ENCODE measurements around the gene DLG2.

Gene DLG2

GRCh38 chr11:85472953-85473352, 154.2 kb downstream of the DLG2 start:
- no peaks in the 10 kb centered on the region for H3K36me3 ChIP-seq (ENCODE audit: control insufficient read depth in 1 of 2, insufficient read depth in 2 of 2, low read depth in 1 of 2, low read length in 2 of 2)
- H3K27me3 ChIP-seq (ENCODE audit: control insufficient read depth in 1 of 2, insufficient read depth in 1 of 2, low read length in 2 of 2): no peaks in the 10 kb centered on the region
- H3K4me1 ChIP-seq (ENCODE audit: control insufficient read depth, insufficient read depth, low read depth, low read length): no peaks in the 10 kb centered on the region
- no peak overlapping the region for H2BK15ac ChIP-seq (ENCODE audit: low read depth, poor library complexity, severe bottlenecking)
- no peak overlapping the region for H3K9ac ChIP-seq (ENCODE audit: low read length)
- H3K79me1 ChIP-seq (replicated peaks; ENCODE audit: low read length, poor library complexity, severe bottlenecking): no peaks in the 10 kb centered on the region
- no peak overlapping the region for H3K18ac ChIP-seq (ENCODE audit: low read depth in 1 of 2, low read length in 2 of 2)
- peak overlapping the region; percentile 61 for H4K91ac ChIP-seq (ENCODE audit: low read length)
- no peak overlapping the region for H2AK5ac ChIP-seq (ENCODE audit: low read length, severe bottlenecking)
- no peak overlapping the region for H2AFZ ChIP-seq (ENCODE audit: low read depth, low read length)
- no peak overlapping the region for H3K23ac ChIP-seq (ENCODE audit: low read length in 2 of 2)
- no peak overlapping the region for H4K8ac ChIP-seq (ENCODE audit: low read length)
- no peak overlapping the region for H2BK12ac ChIP-seq (ENCODE audit: low read length in 2 of 2)
- 92% methylated on average over 6 of the region's 6 CpGs for WGBS
- peaks cover 33% of the 10 kb centered on the region for H3K9me3 ChIP-seq (ENCODE audit: control insufficient read depth, low read length)
- H3K14ac ChIP-seq (ENCODE audit: low read length in 2 of 2): no peak overlapping the region
- H3K4me3 ChIP-seq (ENCODE audit: insufficient read depth in 1 of 2, low read depth in 1 of 2, low read length in 2 of 2): no peak overlapping the region
- H2BK5ac ChIP-seq (ENCODE audit: low read depth, low read length, poor library complexity, severe bottlenecking): no peak overlapping the region
- no peak for DNase-seq
- no peak overlapping the region for H3K4ac ChIP-seq (ENCODE audit: low read depth in 1 of 2, low read length in 2 of 2)
- no peak overlapping the region for H3K27ac ChIP-seq (ENCODE audit: low read length, poor library complexity, severe bottlenecking)
- H2BK120ac ChIP-seq (ENCODE audit: low read depth, low read length): no peak overlapping the region
- H3K4me2 ChIP-seq (ENCODE audit: low read length, poor library complexity, severe bottlenecking): no peak overlapping the region

- Histone ChIP-seq H3K27ac (ENCODE audit: low read length, poor library complexity, severe bottlenecking) (no peak overlapping the region), H3K23ac (ENCODE audit: low read length in 2 of 2) (no peak overlapping the region), H3K9ac (ENCODE audit: low read length) (no peak overlapping the region), H2BK120ac (ENCODE audit: low read depth, low read length) (no peak overlapping the region), H3K79me1 (replicated peaks; ENCODE audit: low read length, poor library complexity, severe bottlenecking) (no peaks in the 10 kb centered on the region), H2AK5ac (ENCODE audit: low read length, severe bottlenecking) (no peak overlapping the region), H3K4me2 (ENCODE audit: low read length, poor library complexity, severe bottlenecking) (no peak overlapping the region), H2BK5ac (ENCODE audit: low read depth, low read length, poor library complexity, severe bottlenecking) (no peak overlapping the region), H2BK12ac (ENCODE audit: low read length in 2 of 2) (no peak overlapping the region), H4K91ac (ENCODE audit: low read length) (no peak overlapping the region), H3K9me3 (ENCODE audit: control insufficient read depth, low read length) (peaks cover 17% of the 10 kb centered on the region), H3K18ac (ENCODE audit: low read depth in 1 of 2, low read length in 2 of 2) (no peak overlapping the region), H3K4ac (ENCODE audit: low read depth in 1 of 2, low read length in 2 of 2) (no peak overlapping the region), H3K14ac (ENCODE audit: low read length in 2 of 2) (no peak overlapping the region), H2AFZ (ENCODE audit: low read depth, low read length) (no peak overlapping the region), H3K36me3 (ENCODE audit: control insufficient read depth in 1 of 2, insufficient read depth in 2 of 2, low read depth in 1 of 2, low read length in 2 of 2) (no peaks in the 10 kb centered on the region), H3K4me1 (ENCODE audit: control insufficient read depth, insufficient read depth, low read depth, low read length) (no peaks in the 10 kb centered on the region), H2BK15ac (ENCODE audit: low read depth, poor library complexity, severe bottlenecking) (no peak overlapping the region), H3K4me3 (ENCODE audit: insufficient read depth in 1 of 2, low read depth in 1 of 2, low read length in 2 of 2) (no peak overlapping the region), H3K27me3 (ENCODE audit: control insufficient read depth in 1 of 2, insufficient read depth in 1 of 2, low read length in 2 of 2) (no peaks in the 10 kb centered on the region), H4K8ac (ENCODE audit: low read length) (no peak overlapping the region)
- 100% methylated on average over 1 of the region's 2 CpGs for WGBS
- no peak for DNase-seq
Observed at GRCh38 chr11:85464283-85464682, 162.9 kb downstream of the DLG2 start.

DNA sequence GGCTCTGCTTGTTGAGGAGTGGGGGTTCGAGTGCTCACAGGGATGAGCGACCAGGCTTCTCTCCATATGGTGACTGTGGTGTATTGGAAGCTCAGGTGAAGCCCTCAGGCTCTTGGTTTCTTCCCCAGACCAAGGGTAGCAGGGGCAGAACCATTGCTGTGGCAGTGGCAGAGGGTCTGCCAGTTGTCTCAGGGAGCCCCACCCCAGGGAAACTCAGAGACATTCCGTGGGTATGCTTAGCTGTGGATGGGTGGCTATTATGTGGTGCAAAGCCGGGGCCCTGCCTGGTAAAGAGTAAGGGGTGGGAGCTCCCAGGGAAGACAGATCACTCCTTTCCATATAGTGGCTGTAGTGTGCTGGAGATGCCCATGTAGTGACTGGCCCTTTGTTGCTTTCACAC, 167.8 kb downstream of the DLG2 start:
- H2BK5ac ChIP-seq (ENCODE audit: low read depth, low read length, poor library complexity, severe bottlenecking): no peak overlapping the region
- no peak overlapping the region for H3K4ac ChIP-seq (ENCODE audit: low read depth in 1 of 2, low read length in 2 of 2)
- no peaks in the 10 kb centered on the region for H3K79me1 ChIP-seq (replicated peaks; ENCODE audit: low read length, poor library complexity, severe bottlenecking)
- WGBS: 48% methylated on average over 4 of the region's 4 CpGs
- no peak overlapping the region for H4K8ac ChIP-seq (ENCODE audit: low read length)
- H3K4me2 ChIP-seq (ENCODE audit: low read length, poor library complexity, severe bottlenecking): no peak overlapping the region
- no peak overlapping the region for H3K27ac ChIP-seq (ENCODE audit: low read length, poor library complexity, severe bottlenecking)
- no peak for DNase-seq
- H2BK15ac ChIP-seq (ENCODE audit: low read depth, poor library complexity, severe bottlenecking): no peak overlapping the region
- H2BK12ac ChIP-seq (ENCODE audit: low read length in 2 of 2): no peak overlapping the region
- peaks cover 35% of the 10 kb centered on the region for H3K9me3 ChIP-seq (ENCODE audit: control insufficient read depth, low read length)
- H2AFZ ChIP-seq (ENCODE audit: low read depth, low read length): no peak overlapping the region
- no peak overlapping the region for H4K91ac ChIP-seq (ENCODE audit: low read length)
- no peak overlapping the region for H3K4me3 ChIP-seq (ENCODE audit: insufficient read depth in 1 of 2, low read depth in 1 of 2, low read length in 2 of 2)
- no peak overlapping the region for H3K14ac ChIP-seq (ENCODE audit: low read length in 2 of 2)
- no peak overlapping the region for H2BK120ac ChIP-seq (ENCODE audit: low read depth, low read length)
- H3K18ac ChIP-seq (ENCODE audit: low read depth in 1 of 2, low read length in 2 of 2): no peak overlapping the region
- no peak overlapping the region for H3K23ac ChIP-seq (ENCODE audit: low read length in 2 of 2)
- no peaks in the 10 kb centered on the region for H3K4me1 ChIP-seq (ENCODE audit: control insufficient read depth, insufficient read depth, low read depth, low read length)
- no peaks in the 10 kb centered on the region for H3K27me3 ChIP-seq (ENCODE audit: control insufficient read depth in 1 of 2, insufficient read depth in 1 of 2, low read length in 2 of 2)
- H3K9ac ChIP-seq (ENCODE audit: low read length): no peak overlapping the region
- H2AK5ac ChIP-seq (ENCODE audit: low read length, severe bottlenecking): no peak overlapping the region
- H3K36me3 ChIP-seq (ENCODE audit: control insufficient read depth in 1 of 2, insufficient read depth in 2 of 2, low read depth in 1 of 2, low read length in 2 of 2): no peaks in the 10 kb centered on the region

GRCh38 chr11:85444479-85444878, 182.7 kb downstream of the DLG2 start:
- Histone ChIP-seq H3K18ac (ENCODE audit: low read depth in 1 of 2, low read length in 2 of 2) (no peak overlapping the region), H3K4me1 (ENCODE audit: control insufficient read depth, insufficient read depth, low read depth, low read length) (no peaks in the 10 kb centered on the region), H3K4me3 (ENCODE audit: insufficient read depth in 1 of 2, low read depth in 1 of 2, low read length in 2 of 2) (no peak overlapping the region), H3K27ac (ENCODE audit: low read length, poor library complexity, severe bottlenecking) (no peak overlapping the region), H3K27me3 (ENCODE audit: control insufficient read depth in 1 of 2, insufficient read depth in 1 of 2, low read length in 2 of 2) (no peaks in the 10 kb centered on the region), H2AFZ (ENCODE audit: low read depth, low read length) (no peak overlapping the region), H3K36me3 (ENCODE audit: control insufficient read depth in 1 of 2, insufficient read depth in 2 of 2, low read depth in 1 of 2, low read length in 2 of 2) (no peaks in the 10 kb centered on the region), H3K79me1 (replicated peaks; ENCODE audit: low read length, poor library complexity, severe bottlenecking) (no peaks in the 10 kb centered on the region), H2AK5ac (ENCODE audit: low read length, severe bottlenecking) (no peak overlapping the region), H2BK5ac (ENCODE audit: low read depth, low read length, poor library complexity, severe bottlenecking) (no peak overlapping the region), H4K8ac (ENCODE audit: low read length) (no peak overlapping the region), H2BK15ac (ENCODE audit: low read depth, poor library complexity, severe bottlenecking) (no peak overlapping the region), H2BK12ac (ENCODE audit: low read length in 2 of 2) (no peak overlapping the region), H4K91ac (ENCODE audit: low read length) (no peak overlapping the region), H3K23ac (ENCODE audit: low read length in 2 of 2) (no peak overlapping the region), H3K14ac (ENCODE audit: low read length in 2 of 2) (no peak overlapping the region), H3K9ac (ENCODE audit: low read length) (no peak overlapping the region), H2BK120ac (ENCODE audit: low read depth, low read length) (no peak overlapping the region), H3K9me3 (ENCODE audit: control insufficient read depth, low read length) (no peaks in the 10 kb centered on the region), H3K4me2 (ENCODE audit: low read length, poor library complexity, severe bottlenecking) (no peak overlapping the region), H3K4ac (ENCODE audit: low read depth in 1 of 2, low read length in 2 of 2) (no peak overlapping the region)
- WGBS: 90% methylated on average over 1 of the region's 1 CpG
- no peak for DNase-seq

Measured in mesenchymal stem cell (in vitro differentiated cells and primary cell).